OCI-LY1 (cell line): Measurements from ENCODE around the gene RASSF4.

Experiments
- H2AFZ ChIP-seq: fragments of 200-600 bp; sonication (generic), shearing (Covaris generic); 2 replicates; pipeline ENCODE4 v1.6.0; 2014; ENCODE audit warnings: antibody characterized with exemption, mild to moderate bottlenecking, low read length
- H3F3A ChIP-seq: fragments of 200-600 bp; sonication (generic), shearing (Covaris generic); 2 replicates; pipeline ENCODE4 v1.6.0; 2014; ENCODE audit warnings: mild to moderate bottlenecking, antibody characterized with exemption, low read length, moderate library complexity; ENCODE audit not compliant: insufficient read depth
- H3K27ac ChIP-seq: fragments of 200-600 bp; sonication (generic); 2 replicates; pipeline ENCODE4 v1.5.1; 2014; ENCODE audit warnings: low read length, mixed run types, mild to moderate bottlenecking, low read depth; ENCODE audit not compliant: poor library complexity, severe bottlenecking
- H3K27me3 ChIP-seq: fragments of 200-600 bp; sonication (generic); 2 replicates; pipeline ENCODE4 v1.6.0; 2014; ENCODE audit warnings: antibody characterized with exemption, mild to moderate bottlenecking, low read length, moderate library complexity; ENCODE audit not compliant: insufficient read depth
- H3K36me3 ChIP-seq: fragments of 200-600 bp; sonication (generic); 2 replicates; pipeline ENCODE4 v1.6.1; 2014; ENCODE audit warnings: mild to moderate bottlenecking, antibody characterized with exemption, low read length, moderate library complexity, mixed read lengths; ENCODE audit not compliant: insufficient read depth
- H3K4me1 ChIP-seq: fragments of 200-600 bp; sonication (generic); 2 replicates; pipeline ENCODE4 v1.5.1; 2014; ENCODE audit warnings: mild to moderate bottlenecking, low read length, moderate library complexity; ENCODE audit not compliant: insufficient read depth, severe bottlenecking
- H3K4me2 ChIP-seq: fragments of 200-600 bp; sonication (generic), shearing (Covaris generic); 2 replicates; pipeline ENCODE4 v1.6.1; 2014; ENCODE audit warnings: low read length
- H3K4me3 ChIP-seq: fragments of 200-600 bp; sonication (generic); 2 replicates; pipeline ENCODE4 v1.5.1; 2014; ENCODE audit warnings: low read length, low read depth, mild to moderate bottlenecking, mixed read lengths; ENCODE audit not compliant: poor library complexity, severe bottlenecking
- H3K79me2 ChIP-seq: fragments of 200-600 bp; shearing (Covaris generic); 2 replicates; pipeline ENCODE4 v1.6.1; 2016; ENCODE audit warnings: mixed run types, low read length, mixed read lengths; ENCODE audit not compliant: insufficient read depth
- H3K9ac ChIP-seq: fragments of 200-600 bp; sonication (generic), shearing (Covaris generic); 2 replicates; pipeline ENCODE4 v1.6.1; 2014; ENCODE audit warnings: mild to moderate bottlenecking, low read length, mixed read lengths
- H3K9me2 ChIP-seq: fragments of 200-600 bp; sonication (generic), shearing (Covaris generic); 2 replicates; pipeline ENCODE4 v1.6.1; 2014; ENCODE audit warnings: low read depth, mild to moderate bottlenecking, low read length, mixed read lengths
- H3K9me3 ChIP-seq: fragments of 200-600 bp; shearing (Covaris generic); 2 replicates; pipeline ENCODE4 v1.6.1; 2014; ENCODE audit warnings: low read length, mixed read lengths
- H4K20me1 ChIP-seq: fragments of 200-600 bp; sonication (generic), shearing (Covaris generic); 2 replicates; pipeline ENCODE4 v1.6.0; 2016; ENCODE audit warnings: mild to moderate bottlenecking, low read length; ENCODE audit not compliant: insufficient read depth
- EZH2 ChIP-seq: fragments of 200-600 bp; sonication (generic), shearing (Covaris generic); IDR thresholded peaks from 2 replicates; pipeline ENCODE4 v1.8.0; 2017; ENCODE audit warnings: borderline replicate concordance, mixed run types, mild to moderate bottlenecking, antibody characterized with exemption, low read length, moderate library complexity, mixed read lengths
- TF ChIP-seq, protein P1 (sequence below): fragments of 200-600 bp; sonication (generic), shearing (Covaris generic); IDR thresholded peaks from 2 replicates; pipeline ENCODE4 v1.5.1; 2017; ENCODE audit warnings: mild to moderate bottlenecking, antibody characterized with exemption, low read length, moderate library complexity, mixed read lengths

The RASSF4 gene

DNA sequence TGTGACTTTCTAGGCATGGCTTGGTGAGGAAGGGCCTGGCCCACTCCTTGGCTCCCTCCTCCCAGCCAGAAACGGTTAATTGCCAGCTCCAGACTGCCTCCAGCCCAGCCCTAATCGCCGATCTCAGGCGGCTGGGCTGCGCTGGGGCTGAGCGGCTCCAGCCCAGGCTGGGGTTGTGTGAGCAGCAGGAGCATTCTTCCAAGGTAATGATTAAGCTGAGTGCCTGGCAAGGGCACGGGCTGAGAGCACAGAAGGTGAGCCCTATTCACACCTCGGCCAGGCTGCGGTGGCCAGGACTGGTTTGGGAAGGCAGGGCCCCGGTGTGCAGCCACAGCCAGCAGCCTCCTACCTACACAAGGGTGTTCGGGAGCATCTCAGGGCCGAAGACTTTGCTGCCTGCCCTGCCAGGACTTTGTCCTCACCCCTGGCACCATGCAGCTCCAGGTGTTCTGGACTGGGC is 48.5 kb upstream of the RASSF4 start, which contains the start of gene TMEM72:
Gene TMEM72, plus strand, starts transcription at position 257 of the 460 bp plus-strand sequence. Its CDS starts 176 bp downstream, at position 433.
- H3K4me2 ChIP-seq = no peak within 1 kb of the TSS

DNA sequence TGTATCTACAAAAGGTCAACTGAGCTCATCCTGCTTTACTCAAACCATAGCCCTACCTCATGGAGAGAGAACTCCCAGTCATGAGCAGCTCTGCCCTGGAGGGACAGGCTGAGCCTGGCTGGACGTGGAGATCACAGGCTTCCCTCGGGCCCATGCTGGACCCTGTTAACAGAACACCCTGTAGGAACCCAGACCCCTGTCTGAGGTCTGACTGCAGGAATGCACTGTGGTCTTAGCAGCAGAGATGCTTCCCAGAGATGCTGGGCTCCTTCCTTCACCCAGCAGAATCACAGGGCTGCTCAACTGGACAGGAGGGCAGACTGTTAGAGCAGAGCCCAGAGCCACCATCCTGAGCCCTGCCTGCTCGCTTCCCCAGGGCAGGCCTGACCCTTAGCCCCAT is 47.7 kb upstream of the RASSF4 start:
- no peak for TF ChIP-seq EZH2
- TF ChIP-seq, protein P1, sequence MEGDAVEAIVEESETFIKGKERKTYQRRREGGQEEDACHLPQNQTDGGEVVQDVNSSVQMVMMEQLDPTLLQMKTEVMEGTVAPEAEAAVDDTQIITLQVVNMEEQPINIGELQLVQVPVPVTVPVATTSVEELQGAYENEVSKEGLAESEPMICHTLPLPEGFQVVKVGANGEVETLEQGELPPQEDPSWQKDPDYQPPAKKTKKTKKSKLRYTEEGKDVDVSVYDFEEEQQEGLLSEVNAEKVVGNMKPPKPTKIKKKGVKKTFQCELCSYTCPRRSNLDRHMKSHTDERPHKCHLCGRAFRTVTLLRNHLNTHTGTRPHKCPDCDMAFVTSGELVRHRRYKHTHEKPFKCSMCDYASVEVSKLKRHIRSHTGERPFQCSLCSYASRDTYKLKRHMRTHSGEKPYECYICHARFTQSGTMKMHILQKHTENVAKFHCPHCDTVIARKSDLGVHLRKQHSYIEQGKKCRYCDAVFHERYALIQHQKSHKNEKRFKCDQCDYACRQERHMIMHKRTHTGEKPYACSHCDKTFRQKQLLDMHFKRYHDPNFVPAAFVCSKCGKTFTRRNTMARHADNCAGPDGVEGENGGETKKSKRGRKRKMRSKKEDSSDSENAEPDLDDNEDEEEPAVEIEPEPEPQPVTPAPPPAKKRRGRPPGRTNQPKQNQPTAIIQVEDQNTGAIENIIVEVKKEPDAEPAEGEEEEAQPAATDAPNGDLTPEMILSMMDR = no peak
- H3K4me3 ChIP-seq = no peak overlapping the region
- no peak overlapping the region for H3K27ac ChIP-seq
- no peak overlapping the region for H3K4me2 ChIP-seq
- no peaks in the 10 kb centered on the region for H3K27me3 ChIP-seq
- no peaks in the 10 kb centered on the region for H3K9me2 ChIP-seq
- H3K79me2 ChIP-seq = no peaks in the 10 kb centered on the region
- H3K36me3 ChIP-seq = no peaks in the 10 kb centered on the region
- H3K4me1 ChIP-seq = no peaks in the 10 kb centered on the region
- no peaks in the 10 kb centered on the region for H3K9me3 ChIP-seq
- H3F3A ChIP-seq = no peaks in the 10 kb centered on the region
- no peak overlapping the region for H2AFZ ChIP-seq
- H4K20me1 ChIP-seq = no peaks in the 10 kb centered on the region
- H3K9ac ChIP-seq = no peak overlapping the region

More for the DNA sequence above, 48.5 kb upstream of the RASSF4 start, which contains the start of gene TMEM72:
- H2AFZ ChIP-seq = no peak within 1 kb of the TSS
- H3K9ac ChIP-seq = no peak within 1 kb of the TSS
- H3K4me1 ChIP-seq = no peaks in the 10 kb centered on the region
- H4K20me1 ChIP-seq = no peaks in the 10 kb centered on the region
- no peaks in the 10 kb centered on the region for H3K9me3 ChIP-seq
- no peaks in the 10 kb centered on the region for H3F3A ChIP-seq
- H3K27me3 ChIP-seq = no peaks in the 10 kb centered on the region
- no peaks in the 10 kb centered on the region for H3K79me2 ChIP-seq
- H3K36me3 ChIP-seq = no peaks in the 10 kb centered on the region
- H3K4me3 ChIP-seq = no peak within 1 kb of the TSS
- no peak within 1 kb of the TSS for H3K27ac ChIP-seq
- TF ChIP-seq, protein P1 = no peak
- no peak for TF ChIP-seq EZH2
- H3K9me2 ChIP-seq = no peaks in the 10 kb centered on the region

DNA sequence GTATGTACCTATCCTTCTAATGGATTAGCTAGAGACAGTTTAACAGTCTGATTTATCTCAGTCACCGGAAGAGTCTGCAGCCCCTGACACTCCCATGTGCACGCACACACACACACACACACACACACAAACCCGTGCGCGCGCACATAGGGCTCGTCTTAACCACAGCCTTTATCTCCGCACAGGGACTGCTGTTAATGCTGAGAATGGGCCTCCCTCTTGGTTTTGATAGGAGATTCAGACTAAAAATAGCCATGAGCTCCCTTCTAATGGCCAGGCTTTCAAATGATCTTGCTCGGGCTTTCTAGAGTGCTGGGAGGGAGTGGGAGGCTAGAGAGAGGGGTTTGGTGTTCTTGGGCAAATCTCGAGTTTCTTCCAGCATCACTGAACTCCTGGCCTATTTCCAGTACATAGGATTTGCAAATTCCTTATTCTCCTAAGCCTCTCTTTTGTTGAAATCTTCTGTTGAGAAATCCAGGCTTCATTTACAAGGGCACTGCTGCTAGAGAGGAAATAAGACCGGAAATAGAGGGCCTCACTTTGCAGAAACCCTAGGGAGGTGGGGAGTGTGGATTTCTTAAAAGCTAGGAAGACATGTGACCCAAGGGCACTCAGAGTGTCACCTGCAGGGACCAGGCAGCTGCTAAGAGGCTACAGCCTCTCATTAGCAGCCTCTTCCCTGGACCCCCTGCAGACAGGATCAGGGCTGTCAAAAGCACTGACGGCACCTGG is 46.1 kb upstream of the RASSF4 start:
- H3K27me3 ChIP-seq = no peaks in the 10 kb centered on the region
- H3F3A ChIP-seq = no peaks in the 10 kb centered on the region
- no peaks in the 10 kb centered on the region for H3K79me2 ChIP-seq
- H4K20me1 ChIP-seq = no peaks in the 10 kb centered on the region
- H3K4me3 ChIP-seq = no peak overlapping the region
- no peak overlapping the region for H3K4me2 ChIP-seq
- H3K4me1 ChIP-seq = no peaks in the 10 kb centered on the region
- H3K27ac ChIP-seq = no peak overlapping the region
- H3K36me3 ChIP-seq = no peaks in the 10 kb centered on the region
- H3K9me3 ChIP-seq = no peaks in the 10 kb centered on the region
- H2AFZ ChIP-seq = no peak overlapping the region
- no peak overlapping the region for H3K9ac ChIP-seq
- TF ChIP-seq, protein P1 = no peak
- no peak for TF ChIP-seq EZH2
- H3K9me2 ChIP-seq = no peaks in the 10 kb centered on the region
